Measurements from ENCODE around the gene MYBL2. TPM values are rescaled to one million over a fixed set of nuclear protein-coding genes. Genes with fewer than 3 reads are reported as not detected.

The MYBL2 gene
- total RNA-seq, 4 donors from 2014 or later: 1.5 to 27.2 (median 2.6) TPM

DNA sequence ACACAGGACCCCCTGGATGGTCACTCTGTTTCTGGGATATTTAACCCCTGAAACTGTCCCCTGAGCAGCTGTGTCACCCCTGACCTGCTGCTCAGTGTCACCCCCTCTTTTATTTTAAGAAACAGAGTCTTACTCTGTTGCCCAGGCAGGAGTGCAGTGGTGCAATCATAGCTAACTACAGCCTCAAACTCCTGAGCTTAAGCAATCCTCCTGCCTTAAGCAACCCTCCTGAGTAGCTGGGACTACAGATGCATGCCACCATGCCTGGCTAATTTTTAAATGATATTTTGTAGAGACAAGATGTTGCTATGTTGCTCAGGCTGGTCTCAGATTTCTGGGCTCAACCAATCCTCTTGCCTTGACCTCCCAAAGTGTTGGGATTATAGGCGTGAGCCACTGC, 81.4 kb downstream of the MYBL2 start:
- H3K36me3 ChIP-seq: no peaks in the 10 kb centered on the region
- no peak overlapping the region for H3K4me3 ChIP-seq
- H3K4me1 ChIP-seq: peaks cover 0 to 7% (median 3%) of the 10 kb centered on the region in 4 donors
- no peaks in the 10 kb centered on the region for H3K9me3 ChIP-seq
- no peak overlapping the region for H3K27ac ChIP-seq
- no peak for TF ChIP-seq POLR2A (IDR thresholded peaks at IDR 0.05)
- TF ChIP-seq, protein P1, sequence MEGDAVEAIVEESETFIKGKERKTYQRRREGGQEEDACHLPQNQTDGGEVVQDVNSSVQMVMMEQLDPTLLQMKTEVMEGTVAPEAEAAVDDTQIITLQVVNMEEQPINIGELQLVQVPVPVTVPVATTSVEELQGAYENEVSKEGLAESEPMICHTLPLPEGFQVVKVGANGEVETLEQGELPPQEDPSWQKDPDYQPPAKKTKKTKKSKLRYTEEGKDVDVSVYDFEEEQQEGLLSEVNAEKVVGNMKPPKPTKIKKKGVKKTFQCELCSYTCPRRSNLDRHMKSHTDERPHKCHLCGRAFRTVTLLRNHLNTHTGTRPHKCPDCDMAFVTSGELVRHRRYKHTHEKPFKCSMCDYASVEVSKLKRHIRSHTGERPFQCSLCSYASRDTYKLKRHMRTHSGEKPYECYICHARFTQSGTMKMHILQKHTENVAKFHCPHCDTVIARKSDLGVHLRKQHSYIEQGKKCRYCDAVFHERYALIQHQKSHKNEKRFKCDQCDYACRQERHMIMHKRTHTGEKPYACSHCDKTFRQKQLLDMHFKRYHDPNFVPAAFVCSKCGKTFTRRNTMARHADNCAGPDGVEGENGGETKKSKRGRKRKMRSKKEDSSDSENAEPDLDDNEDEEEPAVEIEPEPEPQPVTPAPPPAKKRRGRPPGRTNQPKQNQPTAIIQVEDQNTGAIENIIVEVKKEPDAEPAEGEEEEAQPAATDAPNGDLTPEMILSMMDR (IDR thresholded peaks at IDR 0.05): no peak
- DNase-seq: no peak
- no peaks in the 10 kb centered on the region for H3K27me3 ChIP-seq

DNA sequence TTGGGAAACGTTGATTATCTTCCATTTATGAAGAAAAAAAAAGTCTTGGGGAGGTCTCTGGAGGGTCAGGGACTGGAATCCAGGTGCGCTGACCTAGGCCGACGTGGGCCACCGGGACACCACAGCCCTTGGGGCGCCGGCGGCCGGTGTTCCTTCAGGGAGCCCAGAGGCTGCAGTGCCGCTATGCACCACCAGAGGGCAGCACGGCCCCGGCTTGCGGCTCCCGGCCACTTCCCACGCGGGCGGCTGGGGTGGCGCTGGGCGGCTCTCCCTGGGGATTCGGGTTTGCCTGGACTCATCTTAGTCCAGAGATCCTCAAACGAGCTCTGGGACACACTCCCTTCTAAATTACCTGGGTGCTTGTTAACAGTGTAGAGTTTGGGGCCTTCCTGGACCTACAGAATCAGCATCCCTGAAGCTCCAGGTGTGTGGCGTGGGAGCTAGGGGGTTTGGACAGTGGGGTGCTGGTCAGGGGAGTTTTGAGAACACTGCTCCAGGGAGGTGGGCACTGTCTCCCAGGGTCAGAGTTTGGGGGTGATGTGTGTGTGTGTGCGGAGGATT, 82.9 kb downstream of the MYBL2 start:
- Histone ChIP-seq H3K36me3 (no peaks in the 10 kb centered on the region), H3K4me1 (peaks cover 0 to 7% (median 3%) of the 10 kb centered on the region in 4 donors), H3K4me3 (no peak overlapping the region), H3K27me3 (no peaks in the 10 kb centered on the region), H3K27ac (no peak overlapping the region), H3K9me3 (no peaks in the 10 kb centered on the region)
- no peak for TF ChIP-seq POLR2A (IDR thresholded peaks at IDR 0.05)
- TF ChIP-seq, protein P1 (IDR thresholded peaks at IDR 0.05): peak; percentile 93 to 100 (median 96)
- peak; percentile 76 to 94 (median 86) for DNase-seq

DNA sequence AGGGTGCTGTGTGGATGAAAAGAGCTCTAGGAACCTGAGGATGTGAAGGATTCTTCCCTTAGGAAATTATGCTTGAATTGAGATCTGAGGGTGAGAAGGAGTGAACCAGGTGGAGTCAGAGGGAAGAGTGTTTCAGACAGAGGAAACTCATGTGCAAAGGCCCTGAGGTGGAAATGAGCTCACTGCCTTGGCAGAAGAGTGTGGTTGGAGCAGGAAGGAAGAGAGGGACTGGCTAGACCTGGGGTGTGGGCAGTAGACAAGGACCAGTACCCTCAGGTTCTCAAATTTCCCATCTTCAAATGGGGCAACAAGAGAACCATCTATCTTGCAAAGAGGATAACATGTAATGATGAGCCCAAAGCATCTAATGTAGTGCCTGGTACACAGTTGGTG, 83.9 kb downstream of the MYBL2 start:
- H3K4me1 ChIP-seq: peaks cover 0 to 7% (median 3%) of the 10 kb centered on the region in 4 donors
- no peak for DNase-seq
- peak overlapping the region in 2 of 4 donors; percentile 28 to 35 for H3K27ac ChIP-seq
- H3K9me3 ChIP-seq: no peaks in the 10 kb centered on the region
- no peaks in the 10 kb centered on the region for H3K36me3 ChIP-seq
- H3K4me3 ChIP-seq: no peak overlapping the region
- TF ChIP-seq POLR2A (IDR thresholded peaks at IDR 0.05): no peak
- TF ChIP-seq, protein P1 (IDR thresholded peaks at IDR 0.05): no peak
- no peaks in the 10 kb centered on the region for H3K27me3 ChIP-seq

DNA sequence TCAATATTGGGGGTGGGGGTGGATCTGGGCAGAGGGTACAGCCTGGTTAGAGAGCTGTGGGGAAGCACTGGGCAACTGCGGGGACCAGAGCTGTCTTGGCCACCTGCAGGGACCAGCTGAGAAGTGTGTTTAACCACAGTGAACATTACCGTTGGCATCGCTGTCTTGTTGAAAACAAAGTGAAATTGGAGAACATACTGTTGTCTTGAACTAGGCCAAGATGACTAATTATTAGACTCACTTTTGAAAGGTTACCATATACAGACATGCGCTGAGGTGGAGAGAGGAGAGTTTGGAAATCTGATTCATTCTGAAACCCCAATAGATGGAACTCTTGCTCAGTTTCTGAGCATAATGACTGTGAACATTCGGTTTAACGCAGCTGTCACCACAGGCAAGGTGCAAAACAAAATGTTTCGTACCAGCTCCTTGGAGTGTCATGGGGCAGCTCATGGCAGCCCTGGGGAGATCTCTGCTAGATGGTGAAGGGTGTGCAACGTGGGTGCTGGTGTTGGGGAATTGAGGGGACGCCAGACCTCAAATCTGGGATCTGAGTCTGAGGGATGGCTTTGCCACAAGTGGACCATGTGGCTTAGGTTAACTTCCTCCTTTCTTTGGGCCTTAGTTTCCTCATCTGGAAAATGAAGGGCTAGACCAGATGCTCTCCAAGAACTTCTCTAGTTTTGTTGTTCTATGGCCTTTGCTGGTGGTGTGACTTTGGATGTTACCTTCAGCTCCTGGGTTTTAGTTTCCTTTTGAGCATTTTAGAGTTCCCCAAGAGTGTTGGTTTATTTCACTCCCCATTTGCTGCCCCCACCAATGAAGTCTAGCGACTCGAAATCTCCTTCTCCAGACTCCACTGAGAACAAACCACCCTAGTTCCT, 84.5 kb downstream of the MYBL2 start:
- DNase-seq: peak in 2 of 3 donors; percentile 48 to 61
- H3K27me3 ChIP-seq: no peaks in the 10 kb centered on the region
- no peak for TF ChIP-seq POLR2A (IDR thresholded peaks at IDR 0.05)
- TF ChIP-seq, protein P1 (IDR thresholded peaks at IDR 0.05): no peak
- H3K27ac ChIP-seq: peak overlapping the region in 2 of 4 donors; percentile 19 to 36
- H3K4me1 ChIP-seq: peaks cover 0 to 7% (median 3%) of the 10 kb centered on the region in 4 donors
- no peaks in the 10 kb centered on the region for H3K9me3 ChIP-seq
- H3K4me3 ChIP-seq: no peak overlapping the region
- H3K36me3 ChIP-seq: no peaks in the 10 kb centered on the region

DNA sequence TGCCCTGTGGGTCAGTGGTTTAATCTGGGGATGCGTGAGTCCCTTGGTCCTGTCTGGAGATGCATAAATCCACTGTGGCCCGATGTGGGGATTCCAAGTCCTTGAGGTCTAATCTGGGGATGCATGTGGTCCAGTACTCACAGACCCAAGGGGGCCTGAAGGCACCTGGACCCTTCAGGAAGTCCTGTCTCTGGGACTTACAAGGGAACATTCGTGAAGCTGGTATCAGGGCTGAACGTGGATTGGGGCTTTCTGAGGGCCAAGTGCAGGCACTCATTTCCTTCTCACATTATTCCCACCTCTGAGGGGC, 85.1 kb downstream of the MYBL2 start:
- H3K9me3 ChIP-seq: no peaks in the 10 kb centered on the region
- peaks cover 0 to 7% (median 3%) of the 10 kb centered on the region in 4 donors for H3K4me1 ChIP-seq
- H3K27me3 ChIP-seq: no peaks in the 10 kb centered on the region
- peak overlapping the region in 1 of 4 donors; percentile 36 for H3K27ac ChIP-seq
- no peak for DNase-seq
- H3K4me3 ChIP-seq: no peak overlapping the region
- H3K36me3 ChIP-seq: no peaks in the 10 kb centered on the region
- TF ChIP-seq, protein P1 (IDR thresholded peaks at IDR 0.05): no peak
- TF ChIP-seq POLR2A (IDR thresholded peaks at IDR 0.05): no peak

All from Peyer's patch (tissue), 4 donors.